Measurements from ENCODE around the gene ERG.

DNA sequence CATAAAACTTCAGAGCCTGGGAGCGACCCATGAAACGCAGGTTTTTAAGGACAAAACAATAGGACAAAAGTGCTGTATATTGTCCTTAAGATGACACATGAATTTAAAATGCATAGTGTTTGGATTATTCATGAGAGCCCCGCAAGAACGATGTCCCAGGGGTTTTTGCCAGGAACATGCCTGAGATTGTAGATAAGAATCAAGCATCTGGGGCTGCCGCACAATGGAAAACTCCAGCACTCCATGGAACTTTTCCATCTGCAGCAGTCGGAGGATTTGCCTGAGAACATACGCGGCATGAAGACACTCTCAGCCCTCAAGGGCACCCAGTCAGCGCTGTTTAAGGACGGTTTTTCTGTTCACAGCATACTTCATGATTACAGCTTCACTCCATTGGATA lies 5.3 kb upstream of the ERG start:
- TF ChIP-seq CTCF (IDR thresholded peaks at IDR 0.05) (no peak), POLR2A (IDR thresholded peaks at IDR 0.05) (no peak)

All from Peyer's patch (tissue), 4 donors.